H1 (cell line): ENCODE measurements around the gene LYRM4. TPM values are rescaled to one million over a fixed set of nuclear protein-coding genes. Genes with fewer than 3 reads are reported as not detected.

Experiments used
- CTCF ChIA-PET: fragments of 300-600 bp; sonication (Branson Sonifier 250); formaldehyde crosslinking; loops from one replicate; lab custom pipeline; 2021; ENCODE audit not compliant: partially characterized antibody; lab: Charles Lee
- POLR2A ChIA-PET: fragments of 300-600 bp; sonication (Branson Sonifier 250); formaldehyde crosslinking; loops from one replicate; lab custom pipeline; 2021; ENCODE audit warnings: inconsistent platforms; ENCODE audit not compliant: partially characterized antibody; lab: Charles Lee
- DNase-seq, 2 experiments: peaks; one replicate each; pipeline versions ENCODE4 v3.0.0 to v3.0.0-alpha.2; 2010 to 2022; ENCODE audit warnings: low spot score in 2 of 2, low read depth in 1 of 2, mixed read lengths in 1 of 2
- FAIRE-seq: peaks from 2 replicates; lab custom pipeline; 2011; peaks lifted over from hg19 to GRCh38; lab: Jason Lieb, UNC
- H2AFZ ChIP-seq: 2 replicates; pipeline ENCODE4 v1.8.1; 2012; ENCODE audit warnings: low read length, inconsistent platforms
- H2AK5ac ChIP-seq: 2 replicates; pipeline ENCODE4 v1.6.1; 2013; ENCODE audit warnings: low read depth, low read length
- H2BK120ac ChIP-seq: replicated peaks from 2 replicates; pipeline ENCODE3; 2013; ENCODE audit warnings: low read depth, low read length, inconsistent platforms
- H2BK12ac ChIP-seq: 2 replicates; pipeline ENCODE4 v1.6.1; 2013; ENCODE audit warnings: low read depth, low read length
- H2BK15ac ChIP-seq: 2 replicates; pipeline ENCODE4 v1.6.1; 2013; ENCODE audit warnings: low read length
- H2BK20ac ChIP-seq: 2 replicates; pipeline ENCODE4 v1.6.1; 2013; ENCODE audit warnings: low read length
- H2BK5ac ChIP-seq: 2 replicates; pipeline ENCODE4 v1.6.1; 2013; ENCODE audit warnings: low read depth, low read length
- H3K14ac ChIP-seq: 2 replicates; pipeline ENCODE4 v1.6.1; 2013; ENCODE audit warnings: inconsistent platforms; ENCODE audit not compliant: insufficient read length
- H3K18ac ChIP-seq: 2 replicates; pipeline ENCODE4 v1.6.1; 2013; ENCODE audit warnings: low read length; ENCODE audit errors: extremely low read depth
- H3K23ac ChIP-seq: 2 replicates; pipeline ENCODE4 v1.6.1; 2013; ENCODE audit warnings: inconsistent platforms; ENCODE audit not compliant: insufficient read length
- H3K23me2 ChIP-seq: 2 replicates; pipeline ENCODE4 v1.6.1; 2013; ENCODE audit warnings: low read depth, low read length
- H3K27ac ChIP-seq: 2 replicates; pipeline ENCODE4 v1.6.1; 2011; ENCODE audit warnings: low read depth, low read length, inconsistent platforms
- H3K27me3 ChIP-seq, 4 experiments: replicated peaks in 1 of 4; 1 replicate in 1 of 4; 2 replicates in 3 of 4; pipeline versions ENCODE4 v1.6.1 to v1.8.1; 2011 to 2013; ENCODE audit warnings: low read length in 3 of 4, mild to moderate bottlenecking in 3 of 4, inconsistent platforms in 2 of 4, mixed read lengths in 2 of 4, moderate library complexity in 1 of 4; ENCODE audit not compliant: control insufficient read depth in 3 of 4, insufficient read depth in 3 of 4; ENCODE audit errors: extremely low read depth in 1 of 4
- H3K36me3 ChIP-seq, 4 experiments: 2 replicates each; pipeline versions ENCODE4 v1.6.1 to v1.8.1; 2011 to 2013; ENCODE audit warnings: mild to moderate bottlenecking in 4 of 4, low read length in 3 of 4, moderate library complexity in 2 of 4, control low read depth in 1 of 4, inconsistent platforms in 1 of 4; ENCODE audit not compliant: insufficient read depth in 4 of 4, control insufficient read depth in 2 of 4
- H3K4ac ChIP-seq: replicated peaks from 2 replicates; pipeline ENCODE3; 2013; ENCODE audit warnings: low read length, low read depth, mixed read lengths, inconsistent platforms; ENCODE audit not compliant: insufficient read length
- H3K4me1 ChIP-seq, 4 experiments: replicated peaks in 1 of 4; 1 replicate in 1 of 4; 2 replicates in 3 of 4; pipeline versions ENCODE4 v1.6.1 to v1.8.1; 2011 to 2013; ENCODE audit warnings: low read length in 3 of 4, inconsistent platforms in 2 of 4, mixed read lengths in 1 of 4; ENCODE audit not compliant: insufficient read depth in 4 of 4, control insufficient read depth in 3 of 4
- H3K4me2 ChIP-seq, 2 experiments: 2 replicates each; pipeline versions ENCODE4 v1.6.1 to v1.8.1; 2011 to 2013; ENCODE audit warnings: low read depth in 2 of 2, low read length in 2 of 2, control low read depth in 1 of 2, inconsistent platforms in 1 of 2, mild to moderate bottlenecking in 1 of 2; ENCODE audit not compliant: insufficient read depth in 1 of 2
- H3K4me3 ChIP-seq, 4 experiments: fragments of 200-600, 300-600 bp in 1 of 4; sonication (generic), shearing (Covaris generic), sonication (Bioruptor Twin) in 1 of 4; 2 replicates each; pipeline versions ENCODE4 v1.5.1 to v1.8.1; 2011 to 2016; ENCODE audit warnings: low read length in 4 of 4, low read depth in 3 of 4, control low read depth in 2 of 4, inconsistent platforms in 2 of 4, mild to moderate bottlenecking in 2 of 4, mixed read lengths in 1 of 4, moderate library complexity in 1 of 4; ENCODE audit not compliant: insufficient read depth in 2 of 4; ENCODE audit errors: extremely low read depth in 1 of 4
- H3K56ac ChIP-seq: replicated peaks from 2 replicates; pipeline ENCODE3; 2013; ENCODE audit warnings: low read depth, mild to moderate bottlenecking, mixed read lengths, low read length, inconsistent platforms; ENCODE audit not compliant: insufficient read length
- H3K79me1 ChIP-seq: 2 replicates; pipeline ENCODE4 v1.6.1; 2013; ENCODE audit warnings: low read depth, low read length, control low read depth
- H3K79me2 ChIP-seq, 2 experiments: 2 replicates each; pipeline versions ENCODE4 v1.6.1 to v1.8.1; 2012 to 2013; ENCODE audit warnings: low read length in 2 of 2, mild to moderate bottlenecking in 2 of 2, inconsistent platforms in 1 of 2; ENCODE audit not compliant: insufficient read depth in 2 of 2, control insufficient read depth in 1 of 2
- H3K9ac ChIP-seq, 4 experiments: replicated peaks in 1 of 4; 1 replicate in 1 of 4; 2 replicates in 3 of 4; pipeline versions ENCODE4 v1.6.1 to v1.8.1; 2011 to 2013; ENCODE audit warnings: low read depth in 3 of 4, low read length in 3 of 4, control low read depth in 2 of 4, mild to moderate bottlenecking in 2 of 4, moderate library complexity in 2 of 4, inconsistent platforms in 1 of 4; ENCODE audit errors: extremely low read depth in 1 of 4
- H3K9me3 ChIP-seq, 2 experiments: 2 replicates each; pipeline versions ENCODE4 v1.6.1 to v1.8.1; 2012 to 2013; ENCODE audit warnings: mild to moderate bottlenecking in 2 of 2, moderate library complexity in 2 of 2, control low read depth in 1 of 2, inconsistent platforms in 1 of 2, low read depth in 1 of 2, low read length in 1 of 2, mixed read lengths in 1 of 2; ENCODE audit not compliant: insufficient read depth in 2 of 2
- H4K20me1 ChIP-seq, 2 experiments: replicated peaks in 1 of 2; 2 replicates each; pipeline versions ENCODE3 to v1.8.1; 2011 to 2013; ENCODE audit warnings: inconsistent platforms in 2 of 2, low read length in 2 of 2, mild to moderate bottlenecking in 1 of 2; ENCODE audit not compliant: insufficient read depth in 2 of 2, control insufficient read depth in 1 of 2
- H4K5ac ChIP-seq: 2 replicates; pipeline ENCODE4 v1.6.1; 2013; ENCODE audit warnings: low read length, low read depth, mixed read lengths, inconsistent platforms; ENCODE audit not compliant: insufficient read length
- H4K8ac ChIP-seq: 2 replicates; pipeline ENCODE4 v1.8.0; 2013; ENCODE audit warnings: mild to moderate bottlenecking, moderate library complexity, low read length, inconsistent platforms; ENCODE audit not compliant: insufficient read depth; ENCODE audit errors: extremely low read depth
- H4K91ac ChIP-seq: replicated peaks from 2 replicates; pipeline ENCODE3; 2013; ENCODE audit warnings: low read length, mixed read lengths, inconsistent platforms; ENCODE audit not compliant: insufficient read length
- CBX8 ChIP-seq: fragments of 300-800, 300-1000 bp; sonication (generic); IDR thresholded peaks from 2 replicates; pipeline ENCODE4 v1.7.1; 2016; ENCODE audit warnings: low read depth, low read length, borderline replicate concordance
- CHD1 ChIP-seq: IDR thresholded peaks from 2 replicates; pipeline ENCODE4 v1.6.1; 2012; ENCODE audit warnings: low read depth, low read length, improper control_type of control experiment
- CHD2 ChIP-seq: IDR thresholded peaks from 2 replicates; pipeline ENCODE4 v1.6.1; 2012; ENCODE audit warnings: low read length, improper control_type of control experiment
- CTCF ChIP-seq, 3 experiments: IDR thresholded peaks; 1 replicate in 2 of 3; 2 replicates in 1 of 3; pipeline versions ENCODE4 v1.5.1 to v1.6.1; 2011; ENCODE audit warnings: low read length in 3 of 3, mild to moderate bottlenecking in 3 of 3, inconsistent platforms in 2 of 3, low read depth in 1 of 3, moderate library complexity in 1 of 3; ENCODE audit not compliant: insufficient read depth in 1 of 3; ENCODE audit errors: control extremely low read depth in 1 of 3
- FOSL1 ChIP-seq: IDR thresholded peaks from 2 replicates; pipeline ENCODE4 v1.6.1; 2011; ENCODE audit warnings: mild to moderate bottlenecking, low read depth, low read length, moderate library complexity; ENCODE audit not compliant: insufficient read depth
- HDAC2 ChIP-seq, 2 experiments: fragments of 300-600 bp in 1 of 2; sonication (generic) in 1 of 2; IDR thresholded peaks; 2 replicates each; pipeline ENCODE4 v1.6.1; 2011 to 2012; ENCODE audit warnings: low read depth in 2 of 2, low read length in 2 of 2, mild to moderate bottlenecking in 2 of 2, moderate library complexity in 2 of 2, borderline replicate concordance in 1 of 2, inconsistent platforms in 1 of 2
- NANOG ChIP-seq: IDR thresholded peaks from 2 replicates; pipeline ENCODE4 v1.6.1; 2011; ENCODE audit warnings: low read length, low read depth, mild to moderate bottlenecking, inconsistent platforms; ENCODE audit not compliant: insufficient read depth, poor library complexity, severe bottlenecking
- TAF7 ChIP-seq: optimal IDR thresholded peaks from 2 replicates; pipeline ENCODE3; 2011; ENCODE audit warnings: low read depth, mild to moderate bottlenecking, inconsistent platforms, low read length, moderate library complexity, borderline replicate concordance
- WGBS, 2 experiments: shearing (Covaris generic) in 1 of 2; methylation state at CpG; one replicate each; pipeline versions ENCODE4 v1.1.6 to v1.1.7; 2013 to 2015; ENCODE audit warnings: low lambda C conversion rate in 2 of 2, mixed read lengths in 2 of 2, inconsistent platforms in 1 of 2, low coverage in 1 of 2, missing lambda C conversion rate in 1 of 2; ENCODE audit not compliant: insufficient replicate concordance in 2 of 2, insufficient coverage in 1 of 2, insufficient read length in 1 of 2; ENCODE audit errors: extremely low coverage in 1 of 2, missing lambda C conversion rate in 1 of 2; 5-methylcytosine and 5-hydroxymethylcytosine counted together
- polyA plus RNA-seq, 7 experiments: library from polyadenylated mRNA; depleted of rRNA in 3 of 7; stranded (reverse) in 5 of 7; unstranded in 2 of 7; fragments of >200 nt in 5 of 7; fragments of 200-250 nt in 2 of 7; gene quantifications; 1 replicate in 5 of 7; 2 replicates in 1 of 7; 4 replicates in 1 of 7; pipeline versions ENCODE4 v1.2.1 to v1.2.3, GENCODE V29; 2011 to 2013; ENCODE audit warnings: missing spikeins in 2 of 7, mixed read lengths in 2 of 7
- total RNA-seq: library from RNA; stranded (reverse); fragmentation: NEBNext Ultra II Directional; extraction: Animal tissue kit (Norgen Biotek cat#: 25700); gene quantifications from 2 replicates; pipeline ENCODE4 v1.2.1, GENCODE V29; 2021

The LYRM4 gene
- total and polyA plus RNA-seq, 2 of the 8 experiments (the other 6 are each of a cell fraction or from before 2014, with no cell fraction given) = 56.6 to 62.8 TPM

- Histone ChIP-seq H2BK120ac (no peak overlapping the region), H2AFZ (peak overlapping the region; percentile 20; the same call in 1 of the 2 replicates), H3K23me2 (peaks cover 9% of the 10 kb centered on the region), H4K20me1 (peaks cover 0 to 3% of the 10 kb centered on the region in 2 experiments), H4K91ac (no peak overlapping the region), H3K4me1 (peaks cover 0 to 1% (median 0%) of the 10 kb centered on the region in 4 experiments; a peak in 1 of 7 replicates), H3K4ac (no peak overlapping the region), H3K4me2 (peak overlapping the region; percentile 78 to 91), H3K27me3 (no peaks in the 10 kb centered on the region), H3K56ac (peak overlapping the region; percentile 27), H3K36me3 (peaks cover 0 to 8% (median 2%) of the 10 kb centered on the region in 4 experiments; a peak in 3 of 8 replicates), H2BK15ac (no peak overlapping the region), H2BK12ac (peak overlapping the region; percentile 97; the same call in 1 of the 2 replicates), H3K27ac (peak overlapping the region; percentile 98), H3K18ac (no peak overlapping the region), H3K23ac (no peak overlapping the region), H3K4me3 (peak overlapping the region; percentile 73 to 92 (median 82)), H3K9me3 (no peaks in the 10 kb centered on the region; a peak in 1 of 4 replicates), H4K5ac (peak overlapping the region; percentile 12), H3K14ac (no peak overlapping the region), H4K8ac (peak overlapping the region; percentile 99; the same call in 1 of the 2 replicates), H3K79me2 (peaks cover 0 to 58% of the 10 kb centered on the region in 2 experiments; a peak in 2 of 4 replicates), H2BK5ac (peak overlapping the region; percentile 99), H3K9ac (peak overlapping the region; percentile 76 to 97 (median 95)), H3K79me1 (peaks cover 10% of the 10 kb centered on the region; the same call in 1 of the 2 replicates), H2AK5ac (no peak overlapping the region), H2BK20ac (no peak overlapping the region)
- ChIA-PET POLR2A (interaction anchor here (0.7 to 2.6 kb wide), 9 partner anchors 9 to 66 kb away, joined by 3 to 13 read pairs (median 5); no protein-coding TSS in a partner anchor), CTCF (interaction anchor here (0.7 to 1.6 kb wide), 2 partner anchors 118 to 141 kb away, joined by 3 to 5 read pairs; no protein-coding TSS in a partner anchor)
- FAIRE-seq (no peak), DNase-seq (no peak)
- 1% methylated on average over 19 of the region's 19 CpGs; no CpG with 5 or more reads in 1 of the 2 experiments for WGBS, 2 experiments
- TF ChIP-seq CHD2 (no peak), HDAC2 (IDR thresholded peaks at IDR 0.05; ENCODE audit: borderline replicate concordance in 1 of 2, low read depth in 2 of 2, low read length in 2 of 2) (peak in 1 of 2 experiments; percentile 72; a peak in 1 of 4 replicates), CHD1 (no peak), NANOG (no peak), CTCF (IDR thresholded peaks at IDR 0.05; ENCODE audit: control extremely low read depth in 1 of 3, insufficient read depth in 1 of 3, low read depth in 1 of 3, low read length in 3 of 3) (no peak), TAF7 (peak; percentile 49), CBX8 (no peak), FOSL1 (no peak)
These were observed 877 bp upstream of the LYRM4 start for GRCh38 chr6:5261545-5262109.
